ENCODE measurements around the gene RETREG2.
A peak's percentile ranks its signal among the peaks of the same experiment; 100 is the strongest.

RETREG2 gene

DNA sequence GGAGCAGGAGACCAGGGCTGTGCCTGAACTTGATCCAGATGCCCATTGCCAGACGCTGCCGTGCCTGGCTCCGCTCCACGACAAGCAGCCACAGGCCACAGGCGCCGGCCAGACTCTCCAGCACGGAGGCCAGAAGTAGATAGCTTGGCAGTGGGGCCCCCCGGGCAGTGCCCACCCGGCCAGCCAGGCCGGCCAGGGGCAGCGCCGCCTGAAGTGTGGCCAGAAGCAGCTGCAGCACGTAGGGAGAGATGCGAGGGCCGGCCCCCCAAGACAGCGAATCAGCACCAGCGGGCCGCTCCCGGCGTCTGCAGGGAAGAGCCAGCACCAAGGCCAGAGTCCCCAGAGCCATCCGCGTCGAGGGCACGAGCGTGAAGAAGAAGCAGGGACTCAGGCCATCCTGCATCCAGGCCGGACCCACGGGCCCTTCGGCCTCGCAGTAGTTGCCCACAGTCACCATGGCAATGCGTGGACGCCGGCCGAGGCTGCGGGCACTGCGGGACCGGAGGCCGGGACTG, 40.2 kb downstream of the RETREG2 start:
- peak; percentile 19 for DNase-seq

DNA sequence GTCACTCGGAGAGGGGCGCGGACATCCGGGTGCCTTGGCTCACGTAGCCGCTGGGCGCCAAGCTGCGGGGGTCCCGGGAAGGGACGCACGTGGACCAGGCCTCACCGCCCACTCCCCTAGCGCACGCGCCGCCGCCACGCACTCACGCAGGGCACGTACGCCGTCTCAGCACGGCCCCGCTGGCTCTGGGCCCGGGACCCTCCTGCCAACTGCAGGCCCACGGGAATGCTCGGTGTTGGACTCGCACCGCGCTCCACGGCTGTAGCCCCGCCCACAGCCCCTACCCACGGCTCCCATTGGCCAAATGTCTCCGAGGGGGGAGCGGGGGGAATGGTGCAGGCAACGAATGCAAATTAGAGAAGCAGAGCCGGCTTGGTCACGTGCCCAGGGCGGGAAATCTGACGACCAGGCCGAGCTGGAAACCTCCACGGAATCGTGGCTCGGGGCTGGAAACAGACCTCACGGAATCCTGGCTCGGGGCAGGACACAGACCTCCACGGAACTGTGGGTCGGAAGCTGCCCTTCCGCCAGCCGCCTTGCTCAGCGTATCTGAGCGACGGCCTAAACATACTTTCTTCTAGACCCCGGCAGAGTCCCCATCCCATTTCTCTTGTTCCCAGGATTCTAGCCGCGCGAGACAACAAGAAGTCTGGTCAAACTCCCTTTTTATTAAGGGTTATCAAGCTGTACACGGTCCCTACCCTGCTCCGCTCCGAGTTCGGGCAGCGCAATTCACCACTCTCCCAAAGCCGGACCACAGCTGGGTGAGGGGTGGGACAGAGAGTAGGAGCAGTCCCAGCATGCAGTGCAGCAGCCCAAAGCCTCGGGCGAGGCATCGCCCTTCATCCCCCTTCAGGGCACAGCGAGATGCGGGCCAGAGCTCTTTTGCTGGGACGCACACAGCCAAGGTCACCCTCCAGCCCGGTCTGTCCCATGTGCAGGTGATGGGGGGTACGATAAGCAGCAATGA, 40.9 kb downstream of the RETREG2 start, which contains the start of gene ABCB6:
Gene ABCB6, minus strand, starts transcription at position 227 of the 970 bp plus-strand sequence. CDS start 285 bp downstream, outside the sequence.
- peak; percentile 70 for DNase-seq

DNA sequence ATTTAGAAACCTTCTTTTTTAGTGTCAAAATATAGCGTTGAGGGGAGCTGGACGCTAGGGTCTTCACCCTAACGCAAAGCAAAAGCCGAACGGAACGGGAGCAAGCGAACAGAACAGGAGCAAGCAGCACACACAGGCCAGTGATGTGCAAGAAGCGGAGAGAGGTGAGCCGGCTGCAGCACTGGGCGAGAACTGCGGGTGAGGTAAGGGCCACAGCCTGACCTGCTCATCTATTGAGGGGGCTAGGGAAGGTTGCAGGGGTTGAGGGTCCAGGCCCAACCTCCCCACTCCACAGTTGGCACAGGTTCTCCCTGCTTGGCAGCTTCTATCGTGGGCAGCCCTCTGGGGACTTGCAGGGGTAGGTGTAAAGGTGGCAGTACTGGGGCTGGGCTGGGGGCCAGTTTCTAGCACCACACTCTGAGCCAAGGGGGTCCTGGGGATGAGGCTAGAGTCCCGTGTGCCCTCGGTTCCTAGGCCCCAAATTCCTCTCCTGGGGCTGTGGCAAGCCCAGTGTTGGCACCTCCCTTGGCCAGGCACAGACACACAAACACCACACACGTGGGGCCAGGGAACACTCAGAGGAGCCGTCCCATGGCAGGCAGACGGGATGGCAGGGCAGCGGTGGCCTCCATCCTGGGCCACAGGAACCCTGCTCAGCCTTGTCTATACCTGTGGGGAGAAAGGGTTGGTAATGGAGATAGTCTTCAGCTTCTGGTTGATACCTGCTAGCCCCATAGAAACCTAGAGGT, 41.9 kb downstream of the RETREG2 start:
- DNase-seq: no peak

DNA sequence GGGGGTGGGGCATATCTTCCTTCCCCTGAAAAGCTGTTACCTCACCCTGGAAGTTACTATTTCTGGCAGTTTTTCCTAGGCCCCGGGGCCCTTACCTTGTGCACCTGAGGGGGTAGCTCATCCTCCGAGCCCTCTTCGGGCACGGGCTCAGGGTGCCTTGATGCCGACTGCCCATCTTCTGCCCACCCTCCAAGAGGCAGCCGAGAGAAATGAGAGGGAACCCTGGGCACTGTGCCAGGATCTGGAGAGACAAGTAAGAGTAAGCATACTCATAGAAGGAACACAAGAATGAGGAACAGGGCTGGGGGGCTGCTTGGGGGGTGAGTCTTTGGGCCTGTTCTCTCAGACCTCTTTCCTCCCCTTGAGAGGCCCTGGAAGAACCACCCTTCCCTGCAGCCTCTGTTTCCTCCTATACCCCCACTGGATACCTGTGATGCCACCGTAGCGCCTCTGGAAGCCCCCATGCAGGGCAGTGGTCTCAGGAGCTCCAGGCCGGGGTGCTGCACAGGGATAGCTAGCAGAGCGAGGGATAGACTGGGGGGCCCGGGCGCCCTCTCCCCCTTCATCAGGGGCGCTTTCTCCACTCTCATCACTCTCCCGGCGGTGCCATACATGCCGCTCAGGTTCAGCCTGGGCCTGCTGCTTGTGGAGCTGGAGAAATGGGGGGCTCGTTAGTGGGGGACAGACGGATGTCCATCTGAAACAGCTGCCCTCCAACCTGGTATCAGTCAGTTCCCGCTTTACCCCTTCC, 42.8 kb downstream of the RETREG2 start:
- no peak for DNase-seq

DNA sequence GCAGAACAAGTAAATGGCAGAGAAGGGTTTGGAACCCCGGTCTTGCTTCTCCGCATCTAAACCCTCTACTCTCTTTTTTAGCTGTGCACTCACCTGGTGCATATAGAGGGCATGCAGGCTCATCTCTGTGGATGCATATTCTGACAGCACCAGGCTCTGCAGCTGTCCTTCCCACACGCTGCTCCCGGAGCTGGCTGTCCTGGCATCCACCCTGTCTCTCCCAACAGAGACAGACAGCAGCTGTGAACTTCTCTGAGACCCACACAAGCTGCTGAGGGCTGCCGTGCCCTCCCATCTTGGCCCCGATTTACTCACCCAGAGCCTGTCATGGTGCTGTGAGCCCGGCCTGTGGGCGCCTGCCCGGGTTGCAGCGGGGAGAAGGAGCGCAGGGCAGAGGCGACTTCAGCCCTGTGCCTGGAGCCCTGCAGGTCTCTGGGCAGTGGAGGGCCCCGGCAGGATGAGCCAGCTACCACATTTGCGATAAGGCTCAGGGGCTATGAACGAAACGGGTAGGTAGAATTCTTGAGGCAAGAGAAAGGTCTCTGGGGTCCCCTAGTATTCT, 44.0 kb downstream of the RETREG2 start:
- no peak for DNase-seq

DNA sequence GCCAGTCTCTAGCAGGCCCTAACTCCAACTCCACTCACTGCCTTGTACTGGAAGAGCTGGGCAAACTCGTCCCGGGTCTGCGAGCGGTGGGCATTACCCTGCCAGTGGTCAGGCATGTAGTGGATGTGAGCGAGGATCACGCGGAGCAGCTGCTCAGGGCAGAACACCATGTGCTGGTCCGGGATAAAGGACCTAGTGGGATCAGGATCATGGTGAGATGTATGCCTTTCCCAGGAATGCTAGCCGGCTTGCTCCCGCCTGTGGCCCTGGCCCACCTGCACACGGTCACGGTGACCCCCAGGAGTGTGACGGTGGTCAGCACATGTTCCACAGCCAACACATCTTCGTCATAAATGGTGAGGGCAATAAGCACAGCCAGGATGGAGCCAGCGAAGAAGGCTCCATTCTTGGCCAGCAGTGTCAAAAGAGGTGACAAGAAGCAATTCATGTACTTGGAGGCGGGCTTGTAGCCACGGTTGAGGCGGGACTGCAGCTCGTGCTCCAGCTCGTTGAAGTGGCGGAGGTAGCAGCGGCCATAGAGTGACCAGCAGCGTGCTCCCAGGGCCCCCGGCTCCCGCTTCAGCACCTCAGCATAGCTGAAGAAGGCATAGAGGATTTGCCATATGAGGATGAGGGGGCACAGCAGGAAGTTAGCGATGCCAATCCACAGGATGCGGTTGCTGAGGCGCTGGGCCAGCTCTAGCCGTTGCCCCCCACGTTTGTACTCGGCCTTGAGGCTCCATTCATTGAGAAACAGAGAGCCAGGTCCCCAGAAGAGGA, 45.9 kb downstream of the RETREG2 start:
- no peak for DNase-seq

DNA sequence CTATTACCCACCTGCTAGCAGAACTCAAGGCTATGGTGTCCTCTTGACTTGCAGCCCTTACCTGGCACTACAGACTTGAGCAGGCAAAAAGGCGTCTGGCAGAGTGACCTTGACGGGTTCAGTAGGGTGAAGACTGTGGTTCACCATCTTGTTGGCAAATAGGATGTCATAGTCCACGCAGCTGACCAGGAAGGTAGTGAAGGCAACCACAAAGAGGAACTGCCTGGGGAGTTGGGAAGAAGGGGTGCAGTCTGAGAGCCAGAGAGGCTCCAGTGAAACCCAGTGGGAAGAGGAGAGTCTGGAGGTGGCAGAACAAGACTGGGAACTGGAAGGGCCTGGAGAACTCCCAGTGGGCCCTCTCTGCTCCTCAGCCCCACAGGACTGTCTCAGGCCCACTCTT, 47.3 kb downstream of the RETREG2 start:
- peak; percentile 60 for DNase-seq

DNA sequence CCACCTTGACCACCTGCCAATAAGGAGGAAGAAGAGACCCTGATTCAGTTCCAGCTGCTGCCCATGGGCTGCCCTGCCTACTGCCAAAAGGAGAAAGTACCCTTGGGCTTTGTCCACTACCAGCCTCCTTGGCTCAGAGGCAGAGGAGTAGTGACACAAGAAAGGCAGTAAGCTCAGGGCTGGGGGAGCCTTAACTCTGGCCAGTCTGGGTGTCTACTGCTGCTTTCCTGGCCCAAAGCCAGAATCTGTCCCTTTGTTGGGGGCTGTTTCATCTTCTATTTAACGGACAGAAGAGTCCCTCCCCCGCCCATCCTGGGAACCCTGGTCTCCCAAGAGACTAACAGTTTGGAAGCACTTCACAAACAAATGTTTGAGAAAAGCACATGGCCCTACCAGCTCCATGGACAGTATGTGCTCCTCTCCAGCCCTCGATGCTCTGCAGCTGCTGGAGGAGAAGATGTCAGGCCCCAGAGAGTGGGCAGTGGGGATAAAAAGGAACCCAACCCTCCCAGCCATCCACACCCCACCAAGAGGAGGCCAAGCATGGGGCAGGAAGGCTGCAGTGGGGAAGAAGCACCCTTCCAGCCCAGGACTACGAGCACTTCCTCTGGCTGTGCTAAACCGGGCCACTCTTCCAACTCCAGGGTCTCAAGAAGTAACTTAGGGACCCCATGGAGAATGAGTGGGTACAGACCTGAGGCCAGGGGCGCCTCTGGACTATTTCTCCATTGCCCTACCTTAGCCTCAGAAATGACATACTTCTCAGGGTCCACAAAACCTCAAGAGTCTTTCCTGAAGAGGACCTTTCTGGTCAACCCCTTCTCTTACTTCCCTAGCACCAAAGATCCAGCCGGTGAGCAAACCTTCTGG, 50.2 kb downstream of the RETREG2 start:
- no peak for DNase-seq

DNA sequence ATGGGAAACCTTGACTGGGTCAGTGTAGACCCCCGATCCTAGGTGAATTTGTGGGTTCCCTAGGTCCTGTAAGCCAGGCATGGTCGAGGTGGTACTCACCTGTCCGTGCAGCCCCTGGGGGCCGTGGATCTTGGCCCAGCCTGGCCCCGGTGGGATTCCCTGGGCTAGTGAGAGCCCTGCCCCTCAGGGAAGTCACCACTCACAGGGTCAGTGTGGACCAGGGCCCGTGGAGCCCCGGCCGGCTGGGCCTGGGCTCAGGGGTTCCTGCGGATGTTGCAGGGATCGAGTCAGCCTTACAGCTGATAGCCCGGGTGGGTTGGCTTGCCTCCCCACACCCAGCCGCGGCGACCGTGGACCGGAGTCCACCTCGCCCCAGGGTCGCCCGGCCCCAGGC, 50.8 kb downstream of the RETREG2 start:
- no peak for DNase-seq

DNA sequence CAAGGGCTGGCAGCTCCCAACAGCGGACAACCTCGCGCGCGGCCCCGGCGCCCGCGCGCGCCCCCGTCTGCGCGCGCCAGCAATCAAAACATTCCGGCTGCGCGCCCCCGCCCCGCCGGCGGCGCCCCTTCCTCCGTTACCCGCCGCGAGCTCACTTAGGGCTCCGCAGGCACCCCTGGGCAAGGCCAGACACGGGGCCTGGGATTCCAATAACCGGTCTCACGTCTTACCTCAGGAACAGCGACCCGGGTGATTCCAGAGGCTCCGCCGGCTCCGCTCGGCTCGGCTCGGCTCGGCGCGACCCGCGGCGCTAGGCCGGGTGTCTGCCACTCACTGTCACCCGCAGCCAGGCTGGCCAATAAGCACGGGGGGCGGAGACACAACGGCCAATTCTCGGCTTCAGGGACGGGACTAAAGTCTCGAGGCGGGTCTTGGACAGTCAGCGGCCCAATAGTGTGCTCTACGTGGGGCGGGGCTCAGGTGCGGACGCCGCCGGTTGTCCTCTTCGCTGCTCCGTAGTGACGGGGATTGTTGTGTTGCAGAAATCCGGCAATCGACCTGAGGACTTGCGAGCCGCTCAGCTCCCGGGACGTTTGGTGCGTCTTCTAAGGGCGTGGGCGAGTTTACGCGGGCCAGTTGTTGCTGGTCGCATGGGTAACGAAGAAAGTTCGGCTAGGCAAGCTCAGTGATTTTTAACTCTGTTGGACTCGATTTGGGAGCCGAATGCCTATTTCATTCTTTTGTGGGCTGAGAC, 51.4 kb downstream of the RETREG2 start, which contains the start of the genes ANKZF1 and ATG9A:
Gene ANKZF1, plus strand, starts transcription at position 502 of the 754 bp plus-strand sequence. CDS start 452 bp downstream, outside the sequence.
Gene ATG9A, minus strand, starts transcription at position 332 of the 754 bp plus-strand sequence. CDS start 1,612 bp downstream, outside the sequence.
- peak; percentile 100 for DNase-seq

DNA sequence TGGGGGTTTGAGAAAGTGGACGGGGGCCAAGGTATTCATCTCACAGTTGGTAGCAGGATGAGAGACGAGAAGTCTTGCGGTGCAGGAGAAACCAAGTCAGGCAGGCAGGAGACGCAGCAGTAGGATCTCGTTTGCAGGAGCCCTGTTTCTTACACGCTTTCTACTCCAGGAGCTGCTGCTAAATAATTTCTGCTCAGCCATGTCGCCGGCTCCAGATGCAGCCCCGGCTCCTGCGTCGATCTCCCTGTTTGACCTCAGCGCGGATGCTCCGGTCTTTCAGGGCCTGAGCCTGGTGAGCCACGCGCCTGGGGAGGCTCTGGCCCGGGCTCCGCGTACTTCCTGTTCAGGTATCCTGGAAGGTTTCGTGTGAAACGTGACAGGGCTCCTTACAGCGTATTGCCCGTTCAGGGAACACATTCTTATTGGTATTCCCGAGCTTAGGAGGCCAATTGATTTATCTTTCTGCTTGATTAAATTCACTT, 52.0 kb downstream of the RETREG2 start:
- peak; percentile 59 for DNase-seq

DNA sequence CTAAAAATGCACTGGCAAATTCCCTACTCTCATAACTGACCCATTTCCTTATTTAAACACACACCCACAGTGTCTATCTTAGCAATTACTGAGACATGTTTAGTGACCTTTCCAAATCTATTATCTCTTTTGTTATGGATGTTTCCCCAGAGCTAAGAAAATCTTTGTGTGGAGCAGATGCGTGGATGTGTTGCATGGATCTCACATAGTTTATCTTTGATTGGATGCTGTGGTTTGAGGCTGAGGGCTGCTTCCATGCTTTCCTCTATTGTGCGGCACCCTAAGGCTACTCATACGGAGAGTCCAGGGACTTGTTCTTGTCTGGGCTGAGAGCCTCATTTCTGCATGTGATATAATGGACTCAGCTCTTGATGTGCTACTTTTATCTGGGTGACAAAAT, 56.3 kb downstream of the RETREG2 start:
- DNase-seq: no peak

All from inflammatory macrophage treated with lipopolysaccharide for 4 hours (primary cell).